Prostate gland (tissue), 2 donors: ENCODE data around the gene NEO1. TPM values are rescaled to one million over a fixed set of nuclear protein-coding genes. Genes with fewer than 3 reads are reported as not detected.

Source experiments
- DNase-seq: peaks from one replicate; pipeline ENCODE4 v3.0.0-alpha.2; 2019; ENCODE audit warnings: low spot score
- H3K27ac ChIP-seq, 2 donors: fragments of 200-600 bp; sonication (generic); 2 replicates each; pipeline ENCODE4 v1.5.1; 2017 to 2019
- H3K27me3 ChIP-seq: fragments of 200-600 bp; sonication (generic); replicated peaks from 2 replicates; pipeline ENCODE4 v1.5.1; 2019; ENCODE audit not compliant: insufficient read depth
- H3K36me3 ChIP-seq, 2 donors: fragments of 200-600 bp; sonication (generic); 1 replicate in 1 of 2; 2 replicates in 1 of 2; pipeline versions ENCODE4 v1.5.1 to v1.8.1; 2017 to 2019
- H3K4me1 ChIP-seq: fragments of 200-600 bp; sonication (generic); replicated peaks from 2 replicates; pipeline ENCODE4 v1.5.1; 2019
- H3K4me3 ChIP-seq, 2 donors: fragments of 200-600 bp; sonication (generic); 2 replicates each; pipeline ENCODE4 v1.5.1; 2017 to 2019
- H3K9me3 ChIP-seq: fragments of 200-600 bp; sonication (generic); 2 replicates; pipeline ENCODE4 v1.5.1; 2017
- POLR2A ChIP-seq: fragments of 450-650 bp; IDR thresholded peaks from one replicate; pipeline ENCODE4 v1.6.1; 2016; ENCODE audit warnings: antibody characterized with exemption, mild to moderate bottlenecking
- POLR2AphosphoS5 ChIP-seq: sonication (generic); formaldehyde crosslinking; IDR thresholded peaks from one replicate; pipeline ENCODE4 v1.6.1; 2017; ENCODE audit warnings: antibody characterized with exemption
- WGBS: methylation state at CpG from one replicate; pipeline ENCODE4 v1.1.5; 2018; 5-methylcytosine and 5-hydroxymethylcytosine counted together
- intact Hi-C: fragments of 100-400 bp; cut with DNase I; formaldehyde crosslinking; loops from one replicate; pipeline ENCODE4 v1.14.2; 2022
- total RNA-seq, 2 donors: library from RNA; depleted of rRNA; stranded (reverse); fragments of >200 nt; gene quantifications; one replicate each; pipeline ENCODE4 v1.1.0, GENCODE V29; 2016
- TF ChIP-seq, protein P1 (sequence below), 4 experiments: fragments of 200-600 bp in 2 of 4; fragments of 450-650 bp in 2 of 4; sonication (generic) in 2 of 4; IDR thresholded peaks; 1 replicate in 3 of 4; 2 replicates in 1 of 4; pipeline ENCODE4 v1.5.1; 2016 to 2019; ENCODE audit warnings: antibody characterized with exemption in 4 of 4, mild to moderate bottlenecking in 2 of 4, moderate library complexity in 2 of 4

Gene NEO1
- total RNA-seq, 2 donors from 2014 or later = 75.0 to 80.7 TPM

DNA sequence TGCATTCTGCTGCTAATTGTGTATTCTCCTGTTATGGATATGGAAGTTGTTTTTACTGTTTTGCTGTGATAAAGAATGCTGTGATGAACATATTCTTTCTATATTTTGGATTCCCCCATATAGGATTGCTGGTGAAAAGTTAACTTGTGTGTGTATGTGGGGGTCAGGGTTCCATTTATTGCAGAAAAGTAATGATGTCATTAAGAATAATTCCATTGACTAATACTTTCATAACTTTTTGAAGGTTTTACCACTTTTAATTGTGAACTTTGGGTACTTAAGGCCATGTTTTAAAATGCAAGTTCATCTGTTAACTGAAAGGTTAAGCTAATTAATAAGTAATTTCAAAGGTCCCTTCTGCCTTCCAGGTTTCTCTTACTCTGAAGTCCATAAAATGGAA, 6.2 kb downstream of the NEO1 start:
- intact Hi-C loops = loop anchor here (10.0 kb wide), 1 partner anchor 184 kb away; no protein-coding TSS in a partner anchor
- no peak for DNase-seq
- Histone ChIP-seq H3K4me3 (no peak overlapping the region), H3K36me3 (no peaks in the 10 kb centered on the region), H3K27ac (no peak overlapping the region), H3K4me1 (no peaks in the 10 kb centered on the region), H3K9me3 (no peaks in the 10 kb centered on the region), H3K27me3 (no peaks in the 10 kb centered on the region)
- TF ChIP-seq, protein P1, sequence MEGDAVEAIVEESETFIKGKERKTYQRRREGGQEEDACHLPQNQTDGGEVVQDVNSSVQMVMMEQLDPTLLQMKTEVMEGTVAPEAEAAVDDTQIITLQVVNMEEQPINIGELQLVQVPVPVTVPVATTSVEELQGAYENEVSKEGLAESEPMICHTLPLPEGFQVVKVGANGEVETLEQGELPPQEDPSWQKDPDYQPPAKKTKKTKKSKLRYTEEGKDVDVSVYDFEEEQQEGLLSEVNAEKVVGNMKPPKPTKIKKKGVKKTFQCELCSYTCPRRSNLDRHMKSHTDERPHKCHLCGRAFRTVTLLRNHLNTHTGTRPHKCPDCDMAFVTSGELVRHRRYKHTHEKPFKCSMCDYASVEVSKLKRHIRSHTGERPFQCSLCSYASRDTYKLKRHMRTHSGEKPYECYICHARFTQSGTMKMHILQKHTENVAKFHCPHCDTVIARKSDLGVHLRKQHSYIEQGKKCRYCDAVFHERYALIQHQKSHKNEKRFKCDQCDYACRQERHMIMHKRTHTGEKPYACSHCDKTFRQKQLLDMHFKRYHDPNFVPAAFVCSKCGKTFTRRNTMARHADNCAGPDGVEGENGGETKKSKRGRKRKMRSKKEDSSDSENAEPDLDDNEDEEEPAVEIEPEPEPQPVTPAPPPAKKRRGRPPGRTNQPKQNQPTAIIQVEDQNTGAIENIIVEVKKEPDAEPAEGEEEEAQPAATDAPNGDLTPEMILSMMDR (IDR thresholded peaks at IDR 0.05) = no peak
- TF ChIP-seq POLR2A (no peak), POLR2AphosphoS5 (no peak)

DNA sequence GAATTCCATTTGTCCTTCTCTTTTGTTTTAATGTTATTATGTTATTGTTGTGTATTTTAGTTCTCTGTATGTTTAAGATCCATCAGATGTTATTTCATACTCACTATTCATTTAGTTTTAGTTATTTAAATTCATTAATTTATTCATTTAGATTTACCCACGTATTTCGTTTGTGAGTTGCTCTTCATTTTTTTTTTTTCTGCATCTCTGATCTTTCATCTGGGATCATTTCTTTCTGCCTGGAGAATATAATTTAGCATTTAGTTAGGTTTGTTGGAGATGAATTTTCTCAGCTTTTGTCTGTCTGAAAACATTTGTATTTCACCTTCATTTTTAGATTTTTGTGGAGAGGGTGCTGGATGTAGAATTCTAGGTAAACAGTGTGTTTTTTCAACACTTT, 12.9 kb downstream of the NEO1 start:
- H3K9me3 ChIP-seq = no peaks in the 10 kb centered on the region
- no peak overlapping the region for H3K27ac ChIP-seq
- intact Hi-C loops = no loop called here
- H3K4me1 ChIP-seq = no peaks in the 10 kb centered on the region
- no peak for TF ChIP-seq POLR2A
- TF ChIP-seq, protein P1 (IDR thresholded peaks at IDR 0.05) = no peak
- TF ChIP-seq POLR2AphosphoS5 = no peak
- H3K4me3 ChIP-seq = no peak overlapping the region
- H3K36me3 ChIP-seq = no peaks in the 10 kb centered on the region
- no peak for DNase-seq
- no peaks in the 10 kb centered on the region for H3K27me3 ChIP-seq
- WGBS = 87% methylated on average over 2 of the region's 2 CpGs

DNA sequence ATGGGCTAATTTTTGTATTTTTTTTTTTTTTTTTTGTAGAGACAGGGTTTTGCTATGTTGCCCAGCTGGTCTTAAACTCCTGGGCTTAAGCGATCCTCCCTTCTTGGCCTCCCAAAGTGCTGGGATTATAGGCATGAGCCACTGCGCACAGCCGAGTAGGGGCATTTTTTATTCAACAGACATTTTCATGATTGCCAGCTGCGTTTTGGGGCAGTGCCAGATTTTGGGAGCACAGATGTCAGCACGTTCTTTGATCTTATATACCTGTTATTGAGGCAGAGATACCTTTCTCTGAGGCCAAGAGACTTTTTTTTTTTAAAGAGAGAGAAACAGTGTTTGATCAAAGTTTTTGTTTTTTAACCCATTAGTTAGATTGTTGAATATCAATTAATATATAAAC, 16.8 kb downstream of the NEO1 start:
- intact Hi-C loops = no loop called here
- H3K27me3 ChIP-seq = no peaks in the 10 kb centered on the region
- TF ChIP-seq, protein P1 (IDR thresholded peaks at IDR 0.05) = no peak
- TF ChIP-seq POLR2AphosphoS5 (no peak), POLR2A (no peak)
- no peaks in the 10 kb centered on the region for H3K36me3 ChIP-seq
- no peak overlapping the region for H3K4me3 ChIP-seq
- H3K9me3 ChIP-seq = no peaks in the 10 kb centered on the region
- no peak overlapping the region for H3K27ac ChIP-seq
- 63% methylated on average over 5 of the region's 5 CpGs for WGBS
- H3K4me1 ChIP-seq = no peaks in the 10 kb centered on the region
- no peak for DNase-seq

DNA sequence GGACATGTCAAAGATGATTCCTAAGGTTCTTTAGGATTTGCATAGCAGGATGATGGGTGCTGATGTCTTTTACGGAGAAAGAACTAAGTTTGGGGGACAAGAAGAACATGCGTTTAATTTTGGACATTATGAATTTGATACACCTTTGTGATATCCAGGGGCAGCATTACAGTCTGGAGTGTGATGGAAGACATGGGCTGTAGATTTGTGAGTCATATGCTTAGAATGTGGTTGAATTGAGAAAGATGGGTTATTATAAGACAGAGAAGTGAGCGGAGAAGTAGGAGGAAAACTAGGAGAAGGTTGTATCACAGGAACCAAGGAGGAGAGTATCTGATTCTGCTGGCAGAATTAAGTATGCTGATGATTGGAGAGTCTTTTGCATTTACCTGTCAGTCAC, 20.6 kb downstream of the NEO1 start:
- TF ChIP-seq POLR2AphosphoS5 = no peak
- TF ChIP-seq, protein P1 (IDR thresholded peaks at IDR 0.05) = no peak
- WGBS = 96% methylated on average over 3 of the region's 3 CpGs
- H3K4me1 ChIP-seq = peaks cover 8% of the 10 kb centered on the region
- H3K36me3 ChIP-seq = no peaks in the 10 kb centered on the region
- H3K9me3 ChIP-seq = no peaks in the 10 kb centered on the region
- H3K4me3 ChIP-seq = no peak overlapping the region
- no peaks in the 10 kb centered on the region for H3K27me3 ChIP-seq
- H3K27ac ChIP-seq = no peak overlapping the region
- DNase-seq = no peak
- intact Hi-C loops = no loop called here

DNA sequence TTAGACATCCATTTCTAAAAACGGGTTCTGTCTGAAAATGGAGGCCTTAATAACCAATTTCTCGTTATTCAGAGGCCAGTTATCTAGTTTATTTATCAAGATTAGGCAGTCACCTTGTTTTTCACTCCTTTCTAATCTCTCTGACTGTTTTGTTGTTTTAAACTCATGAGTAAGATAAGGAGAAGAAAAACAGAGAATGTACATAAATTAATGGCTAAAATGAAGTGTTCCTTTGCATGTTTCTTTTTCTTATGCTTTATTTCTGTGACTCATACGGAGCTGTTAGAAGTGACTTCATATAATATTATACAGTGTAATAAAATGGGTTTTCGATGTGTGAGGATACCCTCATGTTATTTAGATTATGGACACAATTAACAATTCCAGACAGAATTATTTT, 22.0 kb downstream of the NEO1 start:
- no peak overlapping the region for H3K4me3 ChIP-seq
- H3K27ac ChIP-seq = no peak overlapping the region
- WGBS = 31% methylated on average over 4 of the region's 4 CpGs
- intact Hi-C loops = no loop called here
- H3K9me3 ChIP-seq = no peaks in the 10 kb centered on the region
- no peaks in the 10 kb centered on the region for H3K36me3 ChIP-seq
- TF ChIP-seq POLR2A (no peak), POLR2AphosphoS5 (no peak)
- TF ChIP-seq, protein P1 (IDR thresholded peaks at IDR 0.05) = no peak
- DNase-seq = no peak
- H3K4me1 ChIP-seq = peaks cover 14% of the 10 kb centered on the region
- no peaks in the 10 kb centered on the region for H3K27me3 ChIP-seq
